Amygdala (tissue), 56 donors: ENCODE measurements around the gene IMP4.

Experiments
- DNase-seq, 56 donors: peaks; one replicate each; lab custom pipeline; 2025; lab: John Stamatoyannopoulos, UW

Gene IMP4

DNA sequence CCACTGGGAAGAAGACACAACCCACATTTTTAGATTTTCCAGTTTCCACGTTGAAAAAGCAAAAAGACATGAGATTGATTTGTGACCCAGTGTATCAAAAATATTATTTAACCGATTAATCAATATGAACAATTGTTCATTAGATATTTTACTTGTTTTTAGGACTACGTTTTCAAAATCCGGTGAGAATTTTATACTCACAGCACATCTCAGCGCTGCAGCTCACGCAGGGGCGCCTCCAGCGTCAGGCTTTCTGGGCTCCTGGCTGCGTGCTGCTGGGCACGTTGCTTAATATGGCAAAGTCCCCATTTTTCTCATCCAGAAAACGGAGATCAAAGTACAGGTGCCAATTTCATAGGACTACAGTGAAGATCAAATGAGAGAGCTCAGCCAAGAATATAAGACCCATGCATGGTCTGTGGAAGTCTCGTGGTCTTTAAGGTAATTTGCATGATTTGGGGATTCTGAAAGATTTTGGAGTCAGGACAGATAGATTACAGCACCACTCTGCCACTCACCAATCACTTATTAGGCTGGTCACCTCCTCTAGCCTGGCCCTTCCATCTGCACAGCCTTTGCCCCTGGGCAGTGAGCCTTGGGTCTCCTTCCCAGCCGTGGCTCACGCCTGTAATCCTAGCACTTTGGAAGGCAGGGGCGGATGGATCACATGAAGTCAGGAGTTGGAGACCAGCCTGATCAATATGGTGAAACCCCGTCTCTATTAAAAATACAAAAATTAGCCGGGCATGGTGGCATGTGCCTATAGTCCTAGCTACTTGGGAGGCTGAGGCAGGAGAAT lies 49.4 kb downstream of the IMP4 start:
- DNase-seq = peak in 7 of 56 donors; percentile 49 to 63 (median 52)

DNA sequence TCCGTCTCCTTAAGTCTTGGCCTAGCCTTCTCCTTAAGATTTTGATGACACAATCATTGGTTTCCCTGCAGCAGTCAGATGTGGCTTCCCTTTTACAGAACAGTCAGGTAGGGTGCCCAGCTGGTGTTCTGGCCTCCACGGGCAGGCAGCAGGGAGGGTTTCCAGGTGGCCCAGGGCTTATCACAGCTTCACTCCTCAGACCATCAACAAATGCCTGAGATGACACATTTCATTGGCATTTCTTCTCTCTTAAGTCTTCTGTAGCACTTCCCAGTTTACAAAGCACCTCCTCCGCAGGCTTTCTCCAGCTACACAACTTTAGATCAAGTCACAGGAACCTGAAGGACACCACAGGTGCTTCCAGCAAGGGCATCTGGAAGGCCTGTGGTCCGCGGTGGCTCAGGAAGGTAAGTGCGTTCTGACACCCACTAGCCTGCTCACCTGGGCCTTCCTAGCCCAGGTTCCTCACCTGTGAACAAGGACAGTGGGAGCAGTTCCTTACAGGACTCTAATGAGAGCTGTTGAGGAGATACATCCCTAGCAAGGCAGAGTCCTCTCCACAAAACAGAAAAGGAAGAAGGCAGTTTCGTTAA lies 50.7 kb downstream of the IMP4 start:
- no peak for DNase-seq
